H1 (cell line): Measurements from ENCODE around the gene HDLBP. TPM values are rescaled to one million over a fixed set of nuclear protein-coding genes. Genes with fewer than 3 reads are reported as not detected.

Experiments used
- CTCF ChIA-PET: fragments of 300-600 bp; sonication (Branson Sonifier 250); formaldehyde crosslinking; loops from one replicate; lab custom pipeline; 2021; ENCODE audit not compliant: partially characterized antibody; lab: Charles Lee
- POLR2A ChIA-PET: fragments of 300-600 bp; sonication (Branson Sonifier 250); formaldehyde crosslinking; loops from one replicate; lab custom pipeline; 2021; ENCODE audit warnings: inconsistent platforms; ENCODE audit not compliant: partially characterized antibody; lab: Charles Lee
- DNase-seq, 2 experiments: peaks; one replicate each; pipeline versions ENCODE4 v3.0.0 to v3.0.0-alpha.2; 2010 to 2022; ENCODE audit warnings: low spot score in 2 of 2, low read depth in 1 of 2, mixed read lengths in 1 of 2
- FAIRE-seq: peaks from 2 replicates; lab custom pipeline; 2011; peaks lifted over from hg19 to GRCh38; lab: Jason Lieb, UNC
- H2AFZ ChIP-seq: 2 replicates; pipeline ENCODE4 v1.8.1; 2012; ENCODE audit warnings: low read length, inconsistent platforms
- H2AK5ac ChIP-seq: 2 replicates; pipeline ENCODE4 v1.6.1; 2013; ENCODE audit warnings: low read depth, low read length
- H2BK120ac ChIP-seq: replicated peaks from 2 replicates; pipeline ENCODE3; 2013; ENCODE audit warnings: low read depth, low read length, inconsistent platforms
- H2BK12ac ChIP-seq: 2 replicates; pipeline ENCODE4 v1.6.1; 2013; ENCODE audit warnings: low read depth, low read length
- H2BK15ac ChIP-seq: 2 replicates; pipeline ENCODE4 v1.6.1; 2013; ENCODE audit warnings: low read length
- H2BK20ac ChIP-seq: 2 replicates; pipeline ENCODE4 v1.6.1; 2013; ENCODE audit warnings: low read length
- H2BK5ac ChIP-seq: 2 replicates; pipeline ENCODE4 v1.6.1; 2013; ENCODE audit warnings: low read depth, low read length
- H3K14ac ChIP-seq: 2 replicates; pipeline ENCODE4 v1.6.1; 2013; ENCODE audit warnings: inconsistent platforms; ENCODE audit not compliant: insufficient read length
- H3K18ac ChIP-seq: 2 replicates; pipeline ENCODE4 v1.6.1; 2013; ENCODE audit warnings: low read length; ENCODE audit errors: extremely low read depth
- H3K23ac ChIP-seq: 2 replicates; pipeline ENCODE4 v1.6.1; 2013; ENCODE audit warnings: inconsistent platforms; ENCODE audit not compliant: insufficient read length
- H3K23me2 ChIP-seq: 2 replicates; pipeline ENCODE4 v1.6.1; 2013; ENCODE audit warnings: low read depth, low read length
- H3K27ac ChIP-seq: 2 replicates; pipeline ENCODE4 v1.6.1; 2011; ENCODE audit warnings: low read depth, low read length, inconsistent platforms
- H3K27me3 ChIP-seq, 4 experiments: replicated peaks in 1 of 4; 1 replicate in 1 of 4; 2 replicates in 3 of 4; pipeline versions ENCODE4 v1.6.1 to v1.8.1; 2011 to 2013; ENCODE audit warnings: low read length in 3 of 4, mild to moderate bottlenecking in 3 of 4, inconsistent platforms in 2 of 4, mixed read lengths in 2 of 4, moderate library complexity in 1 of 4; ENCODE audit not compliant: control insufficient read depth in 3 of 4, insufficient read depth in 3 of 4; ENCODE audit errors: extremely low read depth in 1 of 4
- H3K36me3 ChIP-seq, 4 experiments: 2 replicates each; pipeline versions ENCODE4 v1.6.1 to v1.8.1; 2011 to 2013; ENCODE audit warnings: mild to moderate bottlenecking in 4 of 4, low read length in 3 of 4, moderate library complexity in 2 of 4, control low read depth in 1 of 4, inconsistent platforms in 1 of 4; ENCODE audit not compliant: insufficient read depth in 4 of 4, control insufficient read depth in 2 of 4
- H3K4ac ChIP-seq: replicated peaks from 2 replicates; pipeline ENCODE3; 2013; ENCODE audit warnings: low read length, low read depth, mixed read lengths, inconsistent platforms; ENCODE audit not compliant: insufficient read length
- H3K4me1 ChIP-seq, 4 experiments: replicated peaks in 1 of 4; 1 replicate in 1 of 4; 2 replicates in 3 of 4; pipeline versions ENCODE4 v1.6.1 to v1.8.1; 2011 to 2013; ENCODE audit warnings: low read length in 3 of 4, inconsistent platforms in 2 of 4, mixed read lengths in 1 of 4; ENCODE audit not compliant: insufficient read depth in 4 of 4, control insufficient read depth in 3 of 4
- H3K4me2 ChIP-seq, 2 experiments: 2 replicates each; pipeline versions ENCODE4 v1.6.1 to v1.8.1; 2011 to 2013; ENCODE audit warnings: low read depth in 2 of 2, low read length in 2 of 2, control low read depth in 1 of 2, inconsistent platforms in 1 of 2, mild to moderate bottlenecking in 1 of 2; ENCODE audit not compliant: insufficient read depth in 1 of 2
- H3K4me3 ChIP-seq, 4 experiments: fragments of 200-600, 300-600 bp in 1 of 4; sonication (generic), shearing (Covaris generic), sonication (Bioruptor Twin) in 1 of 4; 2 replicates each; pipeline versions ENCODE4 v1.5.1 to v1.8.1; 2011 to 2016; ENCODE audit warnings: low read length in 4 of 4, low read depth in 3 of 4, control low read depth in 2 of 4, inconsistent platforms in 2 of 4, mild to moderate bottlenecking in 2 of 4, mixed read lengths in 1 of 4, moderate library complexity in 1 of 4; ENCODE audit not compliant: insufficient read depth in 2 of 4; ENCODE audit errors: extremely low read depth in 1 of 4
- H3K56ac ChIP-seq: replicated peaks from 2 replicates; pipeline ENCODE3; 2013; ENCODE audit warnings: low read depth, mild to moderate bottlenecking, mixed read lengths, low read length, inconsistent platforms; ENCODE audit not compliant: insufficient read length
- H3K79me1 ChIP-seq: 2 replicates; pipeline ENCODE4 v1.6.1; 2013; ENCODE audit warnings: low read depth, low read length, control low read depth
- H3K79me2 ChIP-seq, 2 experiments: 2 replicates each; pipeline versions ENCODE4 v1.6.1 to v1.8.1; 2012 to 2013; ENCODE audit warnings: low read length in 2 of 2, mild to moderate bottlenecking in 2 of 2, inconsistent platforms in 1 of 2; ENCODE audit not compliant: insufficient read depth in 2 of 2, control insufficient read depth in 1 of 2
- H3K9ac ChIP-seq, 4 experiments: replicated peaks in 1 of 4; 1 replicate in 1 of 4; 2 replicates in 3 of 4; pipeline versions ENCODE4 v1.6.1 to v1.8.1; 2011 to 2013; ENCODE audit warnings: low read depth in 3 of 4, low read length in 3 of 4, control low read depth in 2 of 4, mild to moderate bottlenecking in 2 of 4, moderate library complexity in 2 of 4, inconsistent platforms in 1 of 4; ENCODE audit errors: extremely low read depth in 1 of 4
- H3K9me3 ChIP-seq, 2 experiments: 2 replicates each; pipeline versions ENCODE4 v1.6.1 to v1.8.1; 2012 to 2013; ENCODE audit warnings: mild to moderate bottlenecking in 2 of 2, moderate library complexity in 2 of 2, control low read depth in 1 of 2, inconsistent platforms in 1 of 2, low read depth in 1 of 2, low read length in 1 of 2, mixed read lengths in 1 of 2; ENCODE audit not compliant: insufficient read depth in 2 of 2
- H4K20me1 ChIP-seq, 2 experiments: replicated peaks in 1 of 2; 2 replicates each; pipeline versions ENCODE3 to v1.8.1; 2011 to 2013; ENCODE audit warnings: inconsistent platforms in 2 of 2, low read length in 2 of 2, mild to moderate bottlenecking in 1 of 2; ENCODE audit not compliant: insufficient read depth in 2 of 2, control insufficient read depth in 1 of 2
- H4K5ac ChIP-seq: 2 replicates; pipeline ENCODE4 v1.6.1; 2013; ENCODE audit warnings: low read length, low read depth, mixed read lengths, inconsistent platforms; ENCODE audit not compliant: insufficient read length
- H4K8ac ChIP-seq: 2 replicates; pipeline ENCODE4 v1.8.0; 2013; ENCODE audit warnings: mild to moderate bottlenecking, moderate library complexity, low read length, inconsistent platforms; ENCODE audit not compliant: insufficient read depth; ENCODE audit errors: extremely low read depth
- H4K91ac ChIP-seq: replicated peaks from 2 replicates; pipeline ENCODE3; 2013; ENCODE audit warnings: low read length, mixed read lengths, inconsistent platforms; ENCODE audit not compliant: insufficient read length
- BCL11A ChIP-seq, 2 experiments: IDR thresholded peaks; one replicate each; pipeline ENCODE4 v1.6.1; 2011; ENCODE audit warnings: low read depth in 2 of 2, low read length in 2 of 2, mild to moderate bottlenecking in 2 of 2
- CTCF ChIP-seq, 3 experiments: IDR thresholded peaks; 1 replicate in 2 of 3; 2 replicates in 1 of 3; pipeline versions ENCODE4 v1.5.1 to v1.6.1; 2011; ENCODE audit warnings: low read length in 3 of 3, mild to moderate bottlenecking in 3 of 3, inconsistent platforms in 2 of 3, low read depth in 1 of 3, moderate library complexity in 1 of 3; ENCODE audit not compliant: insufficient read depth in 1 of 3; ENCODE audit errors: control extremely low read depth in 1 of 3
- RAD21 ChIP-seq, 2 experiments: IDR thresholded peaks in 1 of 2; conservative IDR thresholded peaks in 1 of 2; 2 replicates each; pipeline ENCODE4 v1.6.1; 2011; ENCODE audit warnings: low read depth in 2 of 2, low read length in 2 of 2, improper control_type of control experiment in 1 of 2, inconsistent platforms in 1 of 2, mild to moderate bottlenecking in 1 of 2, moderate library complexity in 1 of 2
- TCF12 ChIP-seq: IDR thresholded peaks from 2 replicates; pipeline ENCODE4 v1.6.1; 2011; ENCODE audit warnings: low read depth, mild to moderate bottlenecking, low read length
- WGBS, 2 experiments: shearing (Covaris generic) in 1 of 2; methylation state at CpG; one replicate each; pipeline versions ENCODE4 v1.1.6 to v1.1.7; 2013 to 2015; ENCODE audit warnings: low lambda C conversion rate in 2 of 2, mixed read lengths in 2 of 2, inconsistent platforms in 1 of 2, low coverage in 1 of 2, missing lambda C conversion rate in 1 of 2; ENCODE audit not compliant: insufficient replicate concordance in 2 of 2, insufficient coverage in 1 of 2, insufficient read length in 1 of 2; ENCODE audit errors: extremely low coverage in 1 of 2, missing lambda C conversion rate in 1 of 2; 5-methylcytosine and 5-hydroxymethylcytosine counted together
- polyA plus RNA-seq, 7 experiments: library from polyadenylated mRNA; depleted of rRNA in 3 of 7; stranded (reverse) in 5 of 7; unstranded in 2 of 7; fragments of >200 nt in 5 of 7; fragments of 200-250 nt in 2 of 7; gene quantifications; 1 replicate in 5 of 7; 2 replicates in 1 of 7; 4 replicates in 1 of 7; pipeline versions ENCODE4 v1.2.1 to v1.2.3, GENCODE V29; 2011 to 2013; ENCODE audit warnings: missing spikeins in 2 of 7, mixed read lengths in 2 of 7
- total RNA-seq: library from RNA; stranded (reverse); fragmentation: NEBNext Ultra II Directional; extraction: Animal tissue kit (Norgen Biotek cat#: 25700); gene quantifications from 2 replicates; pipeline ENCODE4 v1.2.1, GENCODE V29; 2021

Gene HDLBP
- total and polyA plus RNA-seq, 2 of the 8 experiments (the other 6 are each of a cell fraction or from before 2014, with no cell fraction given) = 185 to 360 TPM

GRCh38 chr2:241211276-241211675, 104.2 kb downstream of the HDLBP start:
- Histone ChIP-seq H3K4me2 (no peak overlapping the region), H3K23ac (no peak overlapping the region), H3K18ac (no peak overlapping the region), H2BK15ac (no peak overlapping the region), H2BK20ac (no peak overlapping the region), H2BK12ac (no peak overlapping the region), H3K9ac (no peak overlapping the region), H4K91ac (no peak overlapping the region), H3K27me3 (no peaks in the 10 kb centered on the region), H3K9me3 (no peaks in the 10 kb centered on the region), H3K36me3 (no peaks in the 10 kb centered on the region), H3K56ac (no peak overlapping the region), H2AK5ac (no peak overlapping the region), H4K20me1 (no peaks in the 10 kb centered on the region), H2BK5ac (no peak overlapping the region), H3K27ac (no peak overlapping the region), H3K4me1 (peaks cover 0 to 10% (median 4%) of the 10 kb centered on the region in 4 experiments; a peak in 6 of 7 replicates), H3K79me2 (no peaks in the 10 kb centered on the region), H3K79me1 (no peaks in the 10 kb centered on the region)
- POLR2A ChIA-PET = no interaction called here
- CTCF ChIA-PET = no interaction called here
- no peak for DNase-seq
- no peak for FAIRE-seq
- 75% methylated on average over 2 of the region's 2 CpGs; no CpG with 5 or more reads in 1 of the 2 experiments for WGBS, 2 experiments
- peak in 1 of 3 experiments; percentile 3; a peak in 1 of 4 replicates for TF ChIP-seq CTCF (IDR thresholded peaks at IDR 0.05; ENCODE audit: control extremely low read depth in 1 of 3, insufficient read depth in 1 of 3, low read depth in 1 of 3, low read length in 3 of 3)
- TF ChIP-seq BCL11A (IDR thresholded peaks at IDR 0.05; ENCODE audit: low read depth in 2 of 2, low read length in 2 of 2) = no peak
- peak; percentile 3 to 18; a peak in 2 of 4 replicates for TF ChIP-seq RAD21 (IDR thresholded peaks at IDR 0.05 in 1 of 2, conservative IDR thresholded peaks at IDR 0.05 in 1 of 2; ENCODE audit: low read depth in 2 of 2, low read length in 2 of 2)
- no peak for TF ChIP-seq TCF12
- TF ChIP-seq, all 59 proteins: peak for 2
- H3K4me3 ChIP-seq = no peak overlapping the region
- no peak overlapping the region for H3K4ac ChIP-seq
- H4K5ac ChIP-seq = no peak overlapping the region
- no peak overlapping the region for H3K14ac ChIP-seq
- no peak overlapping the region for H2AFZ ChIP-seq
- no peak overlapping the region for H2BK120ac ChIP-seq
- H3K23me2 ChIP-seq = no peaks in the 10 kb centered on the region
- H4K8ac ChIP-seq = no peak overlapping the region; the same call in 1 of the 2 replicates
